Transverse colon (tissue), 4 donors: Measurements from ENCODE around the gene CKS1B.

Source experiments
- CTCF ChIP-seq, 5 experiments: fragments of 200-600 bp in 3 of 5; fragments of 450-650 bp in 2 of 5; sonication (generic) in 3 of 5; IDR thresholded peaks; 1 replicate in 2 of 5; 2 replicates in 3 of 5; pipeline ENCODE4 v1.5.1; 2016 to 2017; ENCODE audit warnings: antibody characterized with exemption in 5 of 5, inconsistent platforms in 3 of 5, mild to moderate bottlenecking in 2 of 5, moderate library complexity in 1 of 5
- EP300 ChIP-seq: sonication (generic); formaldehyde crosslinking; IDR thresholded peaks from one replicate; pipeline ENCODE4 v1.6.1; 2017; ENCODE audit warnings: antibody characterized with exemption, low read depth
- POLR2A ChIP-seq: fragments of 450-650 bp; IDR thresholded peaks from one replicate; pipeline ENCODE4 v1.6.1; 2016; ENCODE audit warnings: antibody characterized with exemption, mild to moderate bottlenecking, moderate library complexity
- POLR2AphosphoS5 ChIP-seq, 3 donors: sonication (generic); formaldehyde crosslinking; IDR thresholded peaks; one replicate each; pipeline ENCODE4 v1.6.1; 2016; ENCODE audit warnings: antibody characterized with exemption in 3 of 3

GRCh38 chr1:154956544-154956941, 17.9 kb upstream of the CKS1B start:
- TF ChIP-seq CTCF (IDR thresholded peaks at IDR 0.05): no peak
- no peak for TF ChIP-seq EP300
- no peak for TF ChIP-seq POLR2A
- TF ChIP-seq POLR2AphosphoS5 (IDR thresholded peaks at IDR 0.05): no peak
